Embryonic facial prominence (tissue), 1 donor: ENCODE measurements around the gene GPLD1.
"Not testable (repeated sequence)": the region's sequence is repeated elsewhere in the genome, so short reads cannot be mapped to it uniquely, and the experiment has no call there.

Source experiments
- DNase-seq: peaks from one replicate; pipeline ENCODE4 v3.0.0-alpha.2; 2016; ENCODE audit errors: extremely low spot score

The GPLD1 gene

DNA sequence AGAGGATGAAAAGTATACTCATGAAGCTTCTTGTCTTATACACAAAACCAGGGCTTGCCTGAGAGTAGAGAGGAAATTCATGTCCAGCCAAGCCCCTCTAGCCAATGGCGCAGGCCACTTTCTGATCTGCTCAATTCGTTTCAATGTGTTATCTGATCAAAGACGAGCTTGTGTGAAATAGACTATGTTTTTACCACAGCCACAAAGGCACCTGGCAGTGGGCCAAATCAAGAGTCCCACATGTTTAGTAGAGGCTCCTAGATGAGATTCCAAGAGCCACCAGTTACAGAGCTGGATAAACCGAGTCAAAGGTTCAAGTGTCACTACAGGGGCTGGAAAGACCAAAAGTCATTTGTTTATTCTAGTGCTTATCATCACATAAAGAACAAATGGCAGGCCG lies 34.9 kb downstream of the GPLD1 start:
- no peak for DNase-seq

GRCh38 chr6:24453921-24454320 lies 35.5 kb downstream of the GPLD1 start:
- DNase-seq, result no peak

- DNase-seq, result no peak
Measured at GRCh38 chr6:24451581-24452388, 37.6 kb downstream of the GPLD1 start.

DNA sequence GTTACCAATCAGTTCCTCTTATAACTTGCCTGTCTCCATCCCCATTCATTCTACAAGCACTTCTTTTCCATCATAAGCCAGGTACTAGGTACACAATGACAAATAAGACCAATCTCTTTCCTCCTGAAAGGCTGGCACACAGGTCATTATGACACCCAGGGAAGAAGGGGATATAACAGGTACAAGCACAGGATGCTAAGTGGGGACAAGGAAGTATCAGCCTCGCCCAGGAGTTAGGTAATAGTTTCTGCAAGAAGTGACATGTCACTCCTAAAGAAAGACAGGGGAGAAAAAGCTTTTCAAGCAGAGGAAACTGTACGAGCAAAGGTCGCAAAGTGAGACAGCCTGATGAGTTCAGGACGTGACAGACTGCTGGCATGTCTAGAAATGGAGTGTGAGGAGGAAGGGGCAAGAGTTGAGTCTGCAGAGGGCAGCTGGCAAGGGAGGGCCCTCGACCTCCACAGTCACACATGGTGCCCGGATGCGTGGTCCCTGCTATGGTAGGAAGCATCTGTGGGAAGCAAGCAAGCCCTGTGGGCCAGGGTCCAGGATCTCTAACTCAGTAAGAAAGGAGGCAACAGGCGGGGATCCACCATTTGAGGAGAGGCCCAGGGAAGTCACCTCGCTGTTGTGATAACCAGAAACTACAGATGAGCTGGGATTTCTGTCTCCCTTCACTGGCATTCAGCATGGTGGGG lies 40.4 kb downstream of the GPLD1 start:
- DNase-seq, result no peak

DNA sequence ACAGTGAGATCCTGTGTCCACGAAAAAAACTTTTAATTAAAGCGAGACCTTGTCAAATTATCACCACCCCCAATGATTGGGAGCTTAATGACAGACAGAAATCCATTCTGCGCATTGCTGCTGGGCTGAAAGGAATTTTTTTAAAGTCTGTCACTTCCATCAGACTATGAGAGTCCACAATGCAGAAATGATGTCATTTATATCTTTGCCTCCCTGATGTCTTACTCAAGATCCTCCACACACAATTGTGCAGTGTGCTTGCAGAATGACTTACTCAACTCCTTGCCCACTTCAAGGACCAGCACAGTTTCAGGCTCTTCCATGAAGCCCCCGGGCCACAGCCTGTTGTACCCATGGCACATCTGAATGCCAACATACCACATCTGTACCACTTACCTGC lies 41.0 kb downstream of the GPLD1 start:
- DNase-seq, result no peak

- DNase-seq, result no peak
Measured at GRCh38 chr6:24446670-24447069, 42.7 kb downstream of the GPLD1 start.

- DNase-seq, result no peak
Measured at GRCh38 chr6:24445704-24446103, 43.7 kb downstream of the GPLD1 start.

- DNase-seq, result no peak
Measured at GRCh38 chr6:24444588-24444987, 44.8 kb downstream of the GPLD1 start.

GRCh38 chr6:24441599-24441904 lies 47.8 kb downstream of the GPLD1 start:
- no peak for DNase-seq

DNA sequence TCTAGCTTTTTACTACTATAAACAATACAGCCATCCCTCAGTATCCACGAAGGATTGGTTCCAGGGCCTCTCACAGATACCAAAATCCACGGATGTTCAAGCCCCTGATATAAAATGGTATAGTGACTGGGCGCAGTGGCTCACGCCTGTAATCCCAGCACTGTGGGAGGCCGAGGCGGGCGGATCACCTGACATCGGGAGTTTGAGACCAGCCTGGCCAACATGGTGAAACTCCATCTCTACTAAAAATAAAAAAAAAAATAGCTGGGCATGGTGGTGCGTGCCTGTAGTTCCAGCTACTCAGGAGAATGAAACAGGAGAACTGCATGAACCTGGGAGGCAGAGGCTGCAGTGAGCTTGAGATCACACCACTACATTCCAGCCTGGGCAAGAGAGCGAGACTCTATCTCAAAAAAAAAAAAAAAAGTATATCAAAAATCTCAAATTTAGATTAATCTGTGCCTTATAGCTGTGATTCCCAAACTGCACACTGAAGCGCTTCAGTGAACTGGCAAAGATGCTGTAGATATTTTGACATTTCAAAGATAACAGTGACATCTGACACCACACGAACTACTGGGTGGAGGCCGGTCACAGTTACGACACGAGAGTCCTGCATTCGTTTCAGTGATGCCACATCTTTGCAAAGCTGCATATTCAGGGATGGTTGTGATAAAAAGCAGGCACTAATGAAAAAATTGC lies 48.3 kb downstream of the GPLD1 start:
- no peak for DNase-seq

- DNase-seq, result no peak
Measured at GRCh38 chr6:24439858-24440539, 49.4 kb downstream of the GPLD1 start.

DNA sequence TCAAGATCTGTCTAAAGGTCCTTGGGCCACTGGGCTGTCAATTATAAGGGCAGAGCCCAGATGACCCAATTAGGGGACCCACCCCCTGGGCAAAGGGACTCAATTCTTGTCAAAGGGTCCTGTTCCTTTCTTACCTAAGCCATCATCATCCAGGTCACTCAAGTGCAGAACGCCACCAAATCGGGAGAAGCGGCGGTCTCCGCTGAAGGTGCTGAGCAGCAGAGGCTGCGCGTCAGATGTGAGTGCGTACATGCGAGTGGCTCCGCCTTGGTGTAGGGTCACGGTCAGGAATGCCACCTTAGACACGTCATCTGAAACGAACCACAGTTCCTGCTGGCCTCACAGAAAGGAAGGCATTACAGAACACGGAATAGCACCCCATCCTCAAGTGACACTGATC lies 52.4 kb downstream of the GPLD1 start:
- DNase-seq, result no peak

GRCh38 chr6:24432611-24433010 lies 56.8 kb downstream of the GPLD1 start:
- DNase-seq, result no peak

DNA sequence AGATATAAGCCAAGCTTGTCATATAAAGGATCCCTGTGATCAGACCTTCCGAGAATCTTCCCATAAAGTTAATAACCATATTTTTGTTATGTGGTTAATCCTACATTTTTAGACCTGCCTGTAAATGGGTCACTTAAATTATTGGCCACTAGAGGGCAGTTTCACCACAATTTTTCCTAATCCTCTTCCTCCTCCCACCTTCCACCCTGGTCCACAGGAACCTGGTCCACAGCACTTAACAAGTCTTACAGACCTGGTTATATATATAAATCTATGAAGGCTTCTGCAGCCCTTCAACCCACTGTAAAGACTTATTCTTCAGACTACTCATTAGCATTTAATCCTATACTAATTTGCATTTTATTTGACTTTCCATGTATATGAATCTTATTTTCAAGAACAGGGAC lies 58.3 kb downstream of the GPLD1 start:
- no peak for DNase-seq

GRCh38 chr6:24430086-24430485 lies 59.3 kb downstream of the GPLD1 start:
- DNase-seq, result no peak

GRCh38 chr6:24429146-24429545 lies 60.2 kb downstream of the GPLD1 start:
- DNase-seq, result no peak

GRCh38 chr6:24428615-24429014 lies 60.8 kb downstream of the GPLD1 start:
- no peak for DNase-seq

- no peak for DNase-seq
Measured at GRCh38 chr6:24426729-24427446, 62.5 kb downstream of the GPLD1 start.

GRCh38 chr6:24425091-24425490 lies 64.3 kb downstream of the GPLD1 start:
- no peak for DNase-seq

DNA sequence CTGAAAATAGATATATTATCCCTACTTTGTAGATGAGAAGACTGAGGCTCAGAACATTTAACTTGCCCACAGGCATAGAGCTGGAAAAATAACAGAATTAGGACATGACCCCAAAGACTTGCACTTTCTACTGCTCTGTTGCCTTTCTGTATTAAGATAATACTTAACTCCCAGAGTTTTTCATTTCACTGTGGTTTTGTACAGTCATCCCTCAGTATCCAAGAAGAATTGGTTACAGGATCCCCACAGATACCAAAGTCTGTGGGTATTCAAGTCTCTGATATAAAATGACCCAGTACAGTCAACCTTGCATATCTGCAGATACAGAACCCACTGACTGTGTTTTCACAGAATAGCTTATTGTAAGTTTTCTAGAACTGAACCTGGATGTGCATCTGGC lies 69.9 kb downstream of the GPLD1 start:
- DNase-seq, result no peak

GRCh38 chr6:24415753-24416152 lies 73.6 kb downstream of the GPLD1 start:
- DNase-seq, result no peak

DNA sequence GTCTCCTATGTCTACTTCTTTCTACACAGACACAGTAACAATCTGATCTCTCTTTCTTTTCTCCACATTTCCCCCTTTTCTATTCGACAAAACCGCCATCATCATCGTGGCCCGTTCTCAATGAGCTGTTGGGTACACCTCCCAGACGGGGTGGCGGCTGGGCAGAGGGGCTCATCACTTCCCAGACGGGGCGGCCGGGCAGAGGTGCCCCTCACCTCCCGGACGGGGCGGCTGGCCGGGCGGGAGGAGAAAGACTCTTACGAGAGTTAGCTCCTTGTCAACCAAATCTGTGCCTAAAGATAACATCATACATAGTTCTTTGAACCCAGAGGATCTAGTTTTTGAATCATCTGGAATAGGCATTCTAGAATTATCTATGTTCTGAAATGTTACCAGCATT lies 74.8 kb downstream of the GPLD1 start:
- DNase-seq, result not testable (repeated sequence)
